Suprapubic skin (tissue), 3 donors: ENCODE results near the gene ITIH5.

Source experiments
- POLR2AphosphoS5 ChIP-seq, 3 donors: sonication (generic); formaldehyde crosslinking; IDR thresholded peaks; one replicate each; pipeline ENCODE4 v1.6.1; 2017; ENCODE audit warnings: antibody characterized with exemption in 3 of 3
- TF ChIP-seq, protein P1 (sequence below), 2 donors: fragments of 200-600 bp in 1 of 2; fragments of 450-650 bp in 1 of 2; sonication (generic) in 1 of 2; IDR thresholded peaks; one replicate each; pipeline ENCODE4 v1.5.1; 2016 to 2019; ENCODE audit warnings: antibody characterized with exemption in 2 of 2, mild to moderate bottlenecking in 1 of 2, moderate library complexity in 1 of 2

DNA sequence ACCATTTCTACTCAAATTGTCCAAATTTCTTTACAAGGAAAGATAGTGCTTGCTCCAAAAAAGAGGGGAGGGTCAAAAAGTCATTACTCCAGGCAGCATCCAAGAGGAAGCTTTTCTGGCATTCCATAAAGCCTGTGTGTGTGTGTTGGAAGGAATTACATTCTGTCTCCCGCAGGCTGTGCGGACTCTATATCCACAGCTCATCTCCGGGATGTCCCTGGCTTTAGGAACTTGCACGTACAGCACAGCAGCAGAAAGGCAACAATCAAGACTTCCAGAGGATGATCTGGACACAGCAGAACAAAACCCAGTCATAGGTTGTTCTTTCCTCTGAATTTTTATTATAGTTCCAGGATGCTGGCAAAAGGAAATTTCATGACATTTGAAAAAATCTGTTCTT lies 94.8 kb downstream of the ITIH5 start:
- TF ChIP-seq, protein P1, sequence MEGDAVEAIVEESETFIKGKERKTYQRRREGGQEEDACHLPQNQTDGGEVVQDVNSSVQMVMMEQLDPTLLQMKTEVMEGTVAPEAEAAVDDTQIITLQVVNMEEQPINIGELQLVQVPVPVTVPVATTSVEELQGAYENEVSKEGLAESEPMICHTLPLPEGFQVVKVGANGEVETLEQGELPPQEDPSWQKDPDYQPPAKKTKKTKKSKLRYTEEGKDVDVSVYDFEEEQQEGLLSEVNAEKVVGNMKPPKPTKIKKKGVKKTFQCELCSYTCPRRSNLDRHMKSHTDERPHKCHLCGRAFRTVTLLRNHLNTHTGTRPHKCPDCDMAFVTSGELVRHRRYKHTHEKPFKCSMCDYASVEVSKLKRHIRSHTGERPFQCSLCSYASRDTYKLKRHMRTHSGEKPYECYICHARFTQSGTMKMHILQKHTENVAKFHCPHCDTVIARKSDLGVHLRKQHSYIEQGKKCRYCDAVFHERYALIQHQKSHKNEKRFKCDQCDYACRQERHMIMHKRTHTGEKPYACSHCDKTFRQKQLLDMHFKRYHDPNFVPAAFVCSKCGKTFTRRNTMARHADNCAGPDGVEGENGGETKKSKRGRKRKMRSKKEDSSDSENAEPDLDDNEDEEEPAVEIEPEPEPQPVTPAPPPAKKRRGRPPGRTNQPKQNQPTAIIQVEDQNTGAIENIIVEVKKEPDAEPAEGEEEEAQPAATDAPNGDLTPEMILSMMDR (IDR thresholded peaks at IDR 0.05) = no peak
- TF ChIP-seq POLR2AphosphoS5 (IDR thresholded peaks at IDR 0.05) = no peak
